PC-3 (cell line): ENCODE measurements around the gene HSPA6.

ENCODE experiments used
- EZH2 ChIP-seq: fragments of 300-600 bp; sonication (generic); IDR thresholded peaks from one replicate; pipeline ENCODE4 v1.6.1; 2017; ENCODE audit warnings: antibody characterized with exemption, mild to moderate bottlenecking, low read length; ENCODE audit not compliant: unreplicated experiment
- TF ChIP-seq, protein P1 (sequence below): fragments of 300-600 bp; sonication (generic); conservative IDR thresholded peaks from 2 replicates; pipeline ENCODE4 v1.5.1; 2017; ENCODE audit warnings: antibody characterized with exemption, low read depth, mild to moderate bottlenecking, low read length

DNA sequence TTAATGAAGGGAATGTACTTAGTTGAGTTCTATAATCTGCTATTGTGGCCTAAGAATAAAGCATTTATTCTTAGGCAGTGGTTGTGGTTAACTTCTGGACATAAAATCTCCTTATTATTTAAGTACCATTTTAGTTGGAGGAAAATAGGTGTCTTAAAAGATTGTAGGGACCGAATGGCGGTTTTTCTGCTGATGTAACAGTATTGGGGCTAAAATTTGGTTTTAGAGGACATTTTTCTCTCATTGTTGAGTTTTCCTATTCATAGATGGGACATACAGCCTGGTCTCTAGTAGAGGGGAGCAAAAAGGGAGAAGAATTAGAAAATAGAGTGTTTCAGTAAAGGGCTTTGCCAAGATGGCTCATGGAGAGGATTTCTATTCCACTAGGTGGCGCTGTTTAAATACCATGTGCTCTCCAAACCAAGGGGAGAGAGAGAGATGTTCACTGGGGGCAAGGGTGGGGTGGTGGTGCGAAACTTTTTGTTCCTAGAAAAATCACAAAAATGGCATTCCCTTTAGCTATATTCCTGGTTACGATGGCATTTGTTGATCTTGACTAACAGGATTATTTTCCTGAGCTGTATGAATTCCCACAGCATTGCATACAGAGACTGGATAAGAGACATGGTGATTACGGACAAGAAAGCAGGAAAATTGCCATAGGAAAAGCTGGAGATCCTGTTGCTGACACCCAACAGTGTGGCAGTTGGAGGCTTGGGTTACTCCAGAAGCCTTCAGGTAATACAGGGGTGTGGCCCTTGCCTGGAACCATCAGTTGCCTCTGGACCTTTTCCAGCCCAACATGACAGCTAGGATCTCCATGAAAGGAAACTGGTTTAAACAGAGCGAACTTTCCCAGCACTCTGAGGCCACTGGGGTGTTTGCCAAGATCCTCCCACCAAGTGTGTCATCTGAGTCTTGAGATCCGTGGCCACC lies 37.3 kb upstream of the HSPA6 start:
- TF ChIP-seq EZH2, result no peak
- TF ChIP-seq, protein P1, sequence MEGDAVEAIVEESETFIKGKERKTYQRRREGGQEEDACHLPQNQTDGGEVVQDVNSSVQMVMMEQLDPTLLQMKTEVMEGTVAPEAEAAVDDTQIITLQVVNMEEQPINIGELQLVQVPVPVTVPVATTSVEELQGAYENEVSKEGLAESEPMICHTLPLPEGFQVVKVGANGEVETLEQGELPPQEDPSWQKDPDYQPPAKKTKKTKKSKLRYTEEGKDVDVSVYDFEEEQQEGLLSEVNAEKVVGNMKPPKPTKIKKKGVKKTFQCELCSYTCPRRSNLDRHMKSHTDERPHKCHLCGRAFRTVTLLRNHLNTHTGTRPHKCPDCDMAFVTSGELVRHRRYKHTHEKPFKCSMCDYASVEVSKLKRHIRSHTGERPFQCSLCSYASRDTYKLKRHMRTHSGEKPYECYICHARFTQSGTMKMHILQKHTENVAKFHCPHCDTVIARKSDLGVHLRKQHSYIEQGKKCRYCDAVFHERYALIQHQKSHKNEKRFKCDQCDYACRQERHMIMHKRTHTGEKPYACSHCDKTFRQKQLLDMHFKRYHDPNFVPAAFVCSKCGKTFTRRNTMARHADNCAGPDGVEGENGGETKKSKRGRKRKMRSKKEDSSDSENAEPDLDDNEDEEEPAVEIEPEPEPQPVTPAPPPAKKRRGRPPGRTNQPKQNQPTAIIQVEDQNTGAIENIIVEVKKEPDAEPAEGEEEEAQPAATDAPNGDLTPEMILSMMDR, result peak; percentile 97
